ENCODE results near the gene ZSWIM4. TPM values are rescaled to one million over a fixed set of nuclear protein-coding genes. Genes with fewer than 3 reads are reported as not detected.

Gene ZSWIM4
- polyA plus RNA-seq, 1 of the 3 experiments (the other 2 are of a cell fraction), result 4.7 TPM

DNA sequence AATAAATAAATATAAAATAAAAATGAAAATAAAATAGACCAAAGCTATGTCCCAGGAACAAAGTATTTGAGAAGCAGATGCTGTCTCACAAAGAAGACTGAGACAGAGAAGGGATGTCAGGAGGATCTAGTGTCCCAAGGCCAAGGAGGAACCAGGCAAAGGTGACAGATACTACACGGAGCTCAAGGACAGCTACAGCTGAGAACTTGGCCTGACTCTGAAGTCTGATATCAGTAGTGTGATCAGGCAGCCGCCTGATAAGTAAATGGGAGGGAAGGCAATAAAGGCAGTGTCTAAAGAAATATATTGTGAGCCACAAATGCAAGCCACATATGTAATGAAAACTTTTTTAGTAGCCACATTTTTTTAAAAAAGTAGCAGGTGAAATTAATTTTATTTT lies 61.3 kb downstream of the ZSWIM4 start:
- Histone ChIP-seq H3K79me2 (ENCODE audit: insufficient read depth) (peaks cover 21% of the 10 kb centered on the region), H3K4me3 (ENCODE audit: low read depth in 2 of 2, low read length in 1 of 2) (no peak overlapping the region), H3K4me1 (ENCODE audit: control insufficient read depth in 1 of 2, insufficient read depth in 2 of 2, low read depth in 1 of 2, low read length in 1 of 2) (peaks cover 3 to 11% of the 10 kb centered on the region in 2 experiments; a peak in 3 of 4 replicates), H3F3A (replicated peaks; ENCODE audit: insufficient read depth) (peaks cover 37% of the 10 kb centered on the region), H3K36me3 (replicated peaks in 1 of 2; ENCODE audit: control insufficient read depth in 1 of 2, insufficient read depth in 2 of 2, low read length in 1 of 2) (no peaks in the 10 kb centered on the region), H3K9ac (no peak overlapping the region), H3K4me2 (no peak overlapping the region), H2AFZ (ENCODE audit: low read depth) (no peak overlapping the region), H3K9me2 (no peaks in the 10 kb centered on the region), H3K9me3 (no peaks in the 10 kb centered on the region), H3K27me3 (ENCODE audit: insufficient read depth) (no peaks in the 10 kb centered on the region), H3K27ac (ENCODE audit: low read depth in 2 of 2, low read length in 1 of 2) (no peak overlapping the region), H4K20me1 (ENCODE audit: insufficient read depth) (no peaks in the 10 kb centered on the region)
- WGBS (ENCODE audit: low lambda C conversion rate), result 69% methylated on average over 2 of the region's 2 CpGs
- DNase-seq, result no peak
- TF ChIP-seq ELF1 (IDR thresholded peaks at IDR 0.05), result no peak
- TF ChIP-seq, protein P1, sequence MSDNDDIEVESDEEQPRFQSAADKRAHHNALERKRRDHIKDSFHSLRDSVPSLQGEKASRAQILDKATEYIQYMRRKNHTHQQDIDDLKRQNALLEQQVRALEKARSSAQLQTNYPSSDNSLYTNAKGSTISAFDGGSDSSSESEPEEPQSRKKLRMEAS (IDR thresholded peaks at IDR 0.05; ENCODE audit: low read depth), result no peak
- no peak for TF ChIP-seq YY1 (IDR thresholded peaks at IDR 0.05; ENCODE audit: low read depth)
- TF ChIP-seq FOSL2 (IDR thresholded peaks at IDR 0.05; ENCODE audit: borderline replicate concordance, low read depth), result no peak
- TF ChIP-seq EP300 (IDR thresholded peaks at IDR 0.05; ENCODE audit: borderline replicate concordance in 1 of 2, low read depth in 1 of 2, low read length in 1 of 2), result no peak
- TF ChIP-seq FOXJ3 (CRISPR knock-in tag; IDR thresholded peaks at IDR 0.05), result no peak
- TF ChIP-seq TAF1 (IDR thresholded peaks at IDR 0.05; ENCODE audit: borderline replicate concordance, low read depth, low read length), result no peak
- no peak for TF ChIP-seq RFX5 (IDR thresholded peaks at IDR 0.05; ENCODE audit: low read length)
- no peak for TF ChIP-seq JUND (IDR thresholded peaks at IDR 0.05)
- TF ChIP-seq RAD21 (IDR thresholded peaks at IDR 0.05; ENCODE audit: low read length), result no peak
- TF ChIP-seq, protein P2, sequence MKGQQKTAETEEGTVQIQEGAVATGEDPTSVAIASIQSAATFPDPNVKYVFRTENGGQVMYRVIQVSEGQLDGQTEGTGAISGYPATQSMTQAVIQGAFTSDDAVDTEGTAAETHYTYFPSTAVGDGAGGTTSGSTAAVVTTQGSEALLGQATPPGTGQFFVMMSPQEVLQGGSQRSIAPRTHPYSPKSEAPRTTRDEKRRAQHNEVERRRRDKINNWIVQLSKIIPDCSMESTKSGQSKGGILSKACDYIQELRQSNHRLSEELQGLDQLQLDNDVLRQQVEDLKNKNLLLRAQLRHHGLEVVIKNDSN (IDR thresholded peaks at IDR 0.05; ENCODE audit: borderline replicate concordance, low read depth), result no peak
- no peak for TF ChIP-seq FOXM1 (IDR thresholded peaks at IDR 0.05; ENCODE audit: low read depth)
- TF ChIP-seq MEF2A (IDR thresholded peaks at IDR 0.05; ENCODE audit: borderline replicate concordance, low read depth), result no peak
- TF ChIP-seq GATA2 (CRISPR knock-in tag; IDR thresholded peaks at IDR 0.05), result no peak
- TF ChIP-seq TEAD4 (IDR thresholded peaks at IDR 0.05; ENCODE audit: borderline replicate concordance, insufficient read depth), result no peak
- no peak for TF ChIP-seq TCF12 (IDR thresholded peaks at IDR 0.05)
- no peak for TF ChIP-seq NRF1 (IDR thresholded peaks at IDR 0.05; ENCODE audit: low read depth, low read length)
- no peak for TF ChIP-seq EZH2phosphoT487 (IDR thresholded peaks at IDR 0.05; ENCODE audit: borderline replicate concordance, low read depth)
- CTCF ChIA-PET, result interaction anchor here (2.9 kb wide), 1 partner anchor 72 kb away, joined by 11 read pairs; no protein-coding TSS in a partner anchor
- POLR2A ChIA-PET, result no interaction called here

DNA sequence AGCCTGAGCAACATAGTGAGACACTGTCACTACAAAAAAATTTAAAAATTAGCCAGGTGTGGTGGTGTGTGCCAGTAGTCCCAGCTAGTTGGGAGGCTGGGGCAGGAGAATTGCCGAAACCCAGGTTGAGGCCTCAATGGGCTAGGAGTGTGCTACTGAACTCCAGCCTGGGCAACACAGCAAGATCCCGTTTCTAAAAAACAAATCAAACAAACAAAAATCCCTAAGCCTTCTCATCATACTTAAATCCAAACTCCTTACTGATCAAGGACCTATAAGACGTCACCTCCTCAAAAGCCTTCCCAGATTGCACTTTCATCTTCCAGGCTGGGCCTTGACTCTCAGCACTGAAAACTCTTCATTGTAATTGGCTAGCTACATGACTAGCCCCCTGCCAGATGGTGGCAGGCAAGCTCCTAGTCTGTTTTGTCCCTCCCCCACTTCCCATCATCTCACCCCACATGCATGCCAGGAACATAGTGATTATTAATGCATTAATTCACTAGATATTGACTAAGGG lies 64.2 kb downstream of the ZSWIM4 start:
- POLR2A ChIA-PET, result no interaction called here
- WGBS (ENCODE audit: low lambda C conversion rate), result 100% methylated on average over 3 of the region's 3 CpGs

More for the DNA sequence above, 64.2 kb downstream of the ZSWIM4 start:
- no peaks in the 10 kb centered on the region for H3K9me3 ChIP-seq
- no peaks in the 10 kb centered on the region for H3K9me2 ChIP-seq
- CTCF ChIA-PET, result interaction anchor here (1.1 to 8.2 kb wide), 6 partner anchors 12 to 214 kb away, joined by 3 to 133 read pairs (median 6); partner anchors contain the start of gene MISP3
- H3K27ac ChIP-seq (ENCODE audit: low read depth in 2 of 2, low read length in 1 of 2), result peak overlapping the region in 1 of 2 experiments; percentile 98; a peak in 1 of 4 replicates
- no peaks in the 10 kb centered on the region for H3K27me3 ChIP-seq (ENCODE audit: insufficient read depth)
- peaks cover 11% of the 10 kb centered on the region; the same call in 1 of the 2 replicates for H3K79me2 ChIP-seq (ENCODE audit: insufficient read depth)
- H3K4me2 ChIP-seq, result no peak overlapping the region
- DNase-seq, result peak; percentile 38
- no peak overlapping the region for H3K9ac ChIP-seq
- H3K4me1 ChIP-seq (ENCODE audit: control insufficient read depth in 1 of 2, insufficient read depth in 2 of 2, low read depth in 1 of 2, low read length in 1 of 2), result peaks cover 9 to 10% of the 10 kb centered on the region in 2 experiments; a peak in 3 of 4 replicates
- no peaks in the 10 kb centered on the region for H4K20me1 ChIP-seq (ENCODE audit: insufficient read depth)
- H2AFZ ChIP-seq (ENCODE audit: low read depth), result no peak overlapping the region
- TF ChIP-seq, protein P3, sequence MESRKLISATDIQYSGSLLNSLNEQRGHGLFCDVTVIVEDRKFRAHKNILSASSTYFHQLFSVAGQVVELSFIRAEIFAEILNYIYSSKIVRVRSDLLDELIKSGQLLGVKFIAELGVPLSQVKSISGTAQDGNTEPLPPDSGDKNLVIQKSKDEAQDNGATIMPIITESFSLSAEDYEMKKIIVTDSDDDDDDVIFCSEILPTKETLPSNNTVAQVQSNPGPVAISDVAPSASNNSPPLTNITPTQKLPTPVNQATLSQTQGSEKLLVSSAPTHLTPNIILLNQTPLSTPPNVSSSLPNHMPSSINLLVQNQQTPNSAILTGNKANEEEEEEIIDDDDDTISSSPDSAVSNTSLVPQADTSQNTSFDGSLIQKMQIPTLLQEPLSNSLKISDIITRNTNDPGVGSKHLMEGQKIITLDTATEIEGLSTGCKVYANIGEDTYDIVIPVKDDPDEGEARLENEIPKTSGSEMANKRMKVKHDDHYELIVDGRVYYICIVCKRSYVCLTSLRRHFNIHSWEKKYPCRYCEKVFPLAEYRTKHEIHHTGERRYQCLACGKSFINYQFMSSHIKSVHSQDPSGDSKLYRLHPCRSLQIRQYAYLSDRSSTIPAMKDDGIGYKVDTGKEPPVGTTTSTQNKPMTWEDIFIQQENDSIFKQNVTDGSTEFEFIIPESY (IDR thresholded peaks at IDR 0.05; ENCODE audit: borderline replicate concordance, low read depth), result no peak
- TF ChIP-seq, protein P4, sequence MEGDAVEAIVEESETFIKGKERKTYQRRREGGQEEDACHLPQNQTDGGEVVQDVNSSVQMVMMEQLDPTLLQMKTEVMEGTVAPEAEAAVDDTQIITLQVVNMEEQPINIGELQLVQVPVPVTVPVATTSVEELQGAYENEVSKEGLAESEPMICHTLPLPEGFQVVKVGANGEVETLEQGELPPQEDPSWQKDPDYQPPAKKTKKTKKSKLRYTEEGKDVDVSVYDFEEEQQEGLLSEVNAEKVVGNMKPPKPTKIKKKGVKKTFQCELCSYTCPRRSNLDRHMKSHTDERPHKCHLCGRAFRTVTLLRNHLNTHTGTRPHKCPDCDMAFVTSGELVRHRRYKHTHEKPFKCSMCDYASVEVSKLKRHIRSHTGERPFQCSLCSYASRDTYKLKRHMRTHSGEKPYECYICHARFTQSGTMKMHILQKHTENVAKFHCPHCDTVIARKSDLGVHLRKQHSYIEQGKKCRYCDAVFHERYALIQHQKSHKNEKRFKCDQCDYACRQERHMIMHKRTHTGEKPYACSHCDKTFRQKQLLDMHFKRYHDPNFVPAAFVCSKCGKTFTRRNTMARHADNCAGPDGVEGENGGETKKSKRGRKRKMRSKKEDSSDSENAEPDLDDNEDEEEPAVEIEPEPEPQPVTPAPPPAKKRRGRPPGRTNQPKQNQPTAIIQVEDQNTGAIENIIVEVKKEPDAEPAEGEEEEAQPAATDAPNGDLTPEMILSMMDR (IDR thresholded peaks at IDR 0.05), result peak; percentile 21; the same call in 1 of the 2 replicates
- TF ChIP-seq TCF12 (IDR thresholded peaks at IDR 0.05) (peak; percentile 19; the same call in 1 of the 2 replicates), FOSL2 (IDR thresholded peaks at IDR 0.05; ENCODE audit: borderline replicate concordance, low read depth) (no peak)
- H3K36me3 ChIP-seq (replicated peaks in 1 of 2; ENCODE audit: control insufficient read depth in 1 of 2, insufficient read depth in 2 of 2, low read length in 1 of 2), result no peaks in the 10 kb centered on the region
- H3F3A ChIP-seq (replicated peaks; ENCODE audit: insufficient read depth), result peaks cover 28% of the 10 kb centered on the region
- no peak overlapping the region for H3K4me3 ChIP-seq (ENCODE audit: low read depth in 2 of 2, low read length in 1 of 2)

Measured in SK-N-SH (cell line).